Measurements from ENCODE around the gene SDHD. TPM values are rescaled to one million over a fixed set of nuclear protein-coding genes. Genes with fewer than 3 reads are reported as not detected.
A peak's percentile ranks its signal among the peaks of the same experiment; 100 is the strongest.
"Not testable (repeated sequence)": the region's sequence is repeated elsewhere in the genome, so short reads cannot be mapped to it uniquely, and the experiment has no call there.

SDHD gene
- total RNA-seq, 4 donors from 2014 or later, result 170 to 261 (median 202) TPM

GRCh38 chr11:112044961-112045360, 41.7 kb upstream of the SDHD start:
- ATAC-seq (no peak), DNase-seq (no peak)
- no peak overlapping the region for H3K4me3 ChIP-seq
- TF ChIP-seq, protein P1, sequence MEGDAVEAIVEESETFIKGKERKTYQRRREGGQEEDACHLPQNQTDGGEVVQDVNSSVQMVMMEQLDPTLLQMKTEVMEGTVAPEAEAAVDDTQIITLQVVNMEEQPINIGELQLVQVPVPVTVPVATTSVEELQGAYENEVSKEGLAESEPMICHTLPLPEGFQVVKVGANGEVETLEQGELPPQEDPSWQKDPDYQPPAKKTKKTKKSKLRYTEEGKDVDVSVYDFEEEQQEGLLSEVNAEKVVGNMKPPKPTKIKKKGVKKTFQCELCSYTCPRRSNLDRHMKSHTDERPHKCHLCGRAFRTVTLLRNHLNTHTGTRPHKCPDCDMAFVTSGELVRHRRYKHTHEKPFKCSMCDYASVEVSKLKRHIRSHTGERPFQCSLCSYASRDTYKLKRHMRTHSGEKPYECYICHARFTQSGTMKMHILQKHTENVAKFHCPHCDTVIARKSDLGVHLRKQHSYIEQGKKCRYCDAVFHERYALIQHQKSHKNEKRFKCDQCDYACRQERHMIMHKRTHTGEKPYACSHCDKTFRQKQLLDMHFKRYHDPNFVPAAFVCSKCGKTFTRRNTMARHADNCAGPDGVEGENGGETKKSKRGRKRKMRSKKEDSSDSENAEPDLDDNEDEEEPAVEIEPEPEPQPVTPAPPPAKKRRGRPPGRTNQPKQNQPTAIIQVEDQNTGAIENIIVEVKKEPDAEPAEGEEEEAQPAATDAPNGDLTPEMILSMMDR (IDR thresholded peaks at IDR 0.05 in 4 of 5, conservative IDR thresholded peaks at IDR 0.05 in 1 of 5), result no peak
- no peak for TF ChIP-seq POLR2A (IDR thresholded peaks at IDR 0.05)
- H3K36me3 ChIP-seq, result peaks cover 0 to 55% of the 10 kb centered on the region in 2 donors
- no peaks in the 10 kb centered on the region for H3K27me3 ChIP-seq
- H3K27ac ChIP-seq, result peak overlapping the region in 1 of 4 donors; percentile 41
- intact Hi-C loops (cut with DNase I; ENCODE audit: low total_unique reads), result no loop called here
- H3K4me1 ChIP-seq, result peaks cover 0 to 23% of the 10 kb centered on the region in 2 donors
- in situ Hi-C loops (cut with MboI; ENCODE audit: low sequenced_read_pairs in 4 of 4), result no loop called here
- H3K9me3 ChIP-seq, result no peaks in the 10 kb centered on the region

DNA sequence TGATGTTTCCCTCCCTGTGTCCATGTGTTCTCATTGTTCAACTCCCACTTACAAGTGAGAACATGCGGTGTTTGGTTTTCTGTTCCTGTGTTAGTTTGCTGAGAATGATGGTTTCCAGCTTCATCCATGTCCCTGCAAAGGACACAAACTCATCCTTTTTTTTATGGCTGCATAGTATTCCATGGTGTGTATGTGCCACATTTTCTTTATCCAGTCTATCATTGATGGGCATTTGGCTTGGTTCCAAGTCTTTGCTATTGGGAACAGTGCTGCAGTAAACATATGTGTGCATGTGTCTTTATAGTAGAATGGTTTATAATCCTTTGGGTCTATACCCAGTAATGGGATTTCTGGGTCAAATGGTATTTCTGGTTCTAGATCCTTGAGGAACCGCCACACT, 40.0 kb upstream of the SDHD start:
- in situ Hi-C loops (cut with MboI; ENCODE audit: low sequenced_read_pairs in 4 of 4); ATAC-seq; H3K9me3 ChIP-seq; H3K27ac ChIP-seq; H3K4me1 ChIP-seq; DNase-seq; H3K4me3 ChIP-seq; intact Hi-C loops (cut with DNase I; ENCODE audit: low total_unique reads); H3K27me3 ChIP-seq: not testable (repeated sequence)
- peaks cover 0 to 72% of the 10 kb centered on the region in 2 donors for H3K36me3 ChIP-seq

DNA sequence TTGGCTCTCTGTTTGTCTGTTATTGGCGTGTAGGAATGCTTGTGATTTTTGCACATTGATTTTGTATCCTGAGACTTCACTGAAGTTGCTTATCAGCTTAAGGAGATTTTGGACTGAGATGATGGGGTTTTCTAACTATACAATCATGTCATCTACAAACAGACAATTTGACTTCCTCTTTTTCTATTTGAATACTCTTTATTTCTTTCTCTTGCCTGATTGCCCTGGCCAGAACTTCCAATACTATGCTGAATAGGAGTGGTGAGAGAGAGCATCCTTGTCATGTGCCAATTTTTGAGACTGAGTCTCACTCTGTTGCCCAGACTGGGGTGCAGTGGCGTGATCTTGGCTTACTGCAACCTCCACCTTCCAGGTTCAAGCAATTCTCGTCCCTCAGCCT, 38.4 kb upstream of the SDHD start:
- H3K4me3 ChIP-seq; H3K9me3 ChIP-seq; H3K27me3 ChIP-seq; in situ Hi-C loops (cut with MboI; ENCODE audit: low sequenced_read_pairs in 4 of 4); ATAC-seq; H3K4me1 ChIP-seq; intact Hi-C loops (cut with DNase I; ENCODE audit: low total_unique reads); DNase-seq: not testable (repeated sequence)
- H3K36me3 ChIP-seq, result peaks cover 2 to 87% of the 10 kb centered on the region in 2 donors
- H3K27ac ChIP-seq, result peak overlapping the region in 2 of 4 donors; percentile 13 to 57

DNA sequence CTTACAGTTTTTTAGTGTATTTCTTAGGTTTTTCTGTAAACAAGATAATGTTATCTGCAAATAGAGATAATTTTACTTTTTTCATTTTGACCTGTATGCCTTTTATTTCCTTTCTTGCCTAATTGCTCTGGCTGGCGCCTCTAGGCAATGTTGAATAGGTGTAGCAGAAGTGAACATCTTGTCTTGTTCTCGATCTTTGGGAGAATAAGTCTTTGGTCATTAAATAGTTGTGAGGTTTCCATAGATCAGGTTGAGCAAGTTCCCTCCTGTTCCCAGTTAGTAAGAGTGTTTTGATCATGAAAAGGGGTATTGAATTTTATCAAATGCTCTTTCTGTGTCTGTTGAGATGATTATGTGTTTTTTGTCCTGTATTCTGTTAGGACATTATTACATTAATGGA, 36.9 kb upstream of the SDHD start:
- H3K36me3 ChIP-seq, result peaks cover 5 to 87% of the 10 kb centered on the region in 2 donors
- intact Hi-C loops (cut with DNase I; ENCODE audit: low total_unique reads) (no loop called here), in situ Hi-C loops (cut with MboI; ENCODE audit: low sequenced_read_pairs in 4 of 4) (no loop called here)
- TF ChIP-seq, protein P1 (IDR thresholded peaks at IDR 0.05 in 4 of 5, conservative IDR thresholded peaks at IDR 0.05 in 1 of 5), result no peak
- TF ChIP-seq POLR2A (IDR thresholded peaks at IDR 0.05), result no peak
- no peaks in the 10 kb centered on the region for H3K9me3 ChIP-seq
- ATAC-seq (no peak), DNase-seq (no peak)
- no peaks in the 10 kb centered on the region for H3K27me3 ChIP-seq
- peaks cover 0 to 4% of the 10 kb centered on the region in 2 donors for H3K4me1 ChIP-seq
- no peak overlapping the region for H3K4me3 ChIP-seq
- no peak overlapping the region for H3K27ac ChIP-seq

DNA sequence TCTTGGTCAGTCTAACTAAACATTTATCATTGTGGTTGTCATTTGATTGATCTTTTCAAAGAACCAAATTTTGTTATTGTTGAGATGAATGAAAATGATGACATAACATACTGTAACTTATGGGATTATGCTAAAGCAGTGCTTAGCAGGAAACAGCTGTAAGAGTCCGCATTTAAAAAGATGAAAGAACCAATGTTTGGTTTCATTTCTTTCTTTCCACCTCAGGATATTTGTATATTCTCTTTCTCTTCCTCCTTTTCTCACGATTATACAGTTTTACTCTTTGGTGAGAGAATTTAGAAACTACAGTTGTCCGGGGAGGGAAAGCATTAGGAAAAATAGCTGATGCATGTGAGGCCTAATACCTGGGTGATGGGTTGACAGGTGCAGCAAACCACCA, 36.0 kb upstream of the SDHD start:
- TF ChIP-seq, protein P1 (IDR thresholded peaks at IDR 0.05 in 4 of 5, conservative IDR thresholded peaks at IDR 0.05 in 1 of 5), result no peak
- TF ChIP-seq POLR2A (IDR thresholded peaks at IDR 0.05), result no peak
- in situ Hi-C loops (cut with MboI; ENCODE audit: low sequenced_read_pairs in 4 of 4), result no loop called here
- H3K9me3 ChIP-seq, result no peaks in the 10 kb centered on the region

DNA sequence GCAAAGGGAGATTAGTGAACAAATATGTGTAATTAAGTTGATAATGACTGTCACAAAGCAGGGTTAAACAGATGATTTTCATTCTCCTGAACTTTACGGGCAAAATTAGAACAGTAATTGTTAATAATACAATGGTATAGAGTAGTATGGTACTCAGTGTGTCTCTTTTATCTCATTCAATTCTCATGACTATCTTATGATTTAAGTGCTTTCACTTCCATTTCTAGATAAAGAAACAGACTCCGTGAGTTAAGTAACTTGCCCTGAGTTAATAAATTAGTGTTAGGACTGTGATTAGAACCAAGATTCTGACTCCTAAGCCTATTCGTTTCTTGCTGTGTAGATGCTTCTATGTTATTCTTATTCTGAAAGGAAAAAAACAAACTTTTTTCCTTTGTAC, 34.9 kb upstream of the SDHD start:
- in situ Hi-C loops (cut with MboI; ENCODE audit: low sequenced_read_pairs in 4 of 4) (no loop called here), intact Hi-C loops (cut with DNase I; ENCODE audit: low total_unique reads) (no loop called here)
- Histone ChIP-seq H3K27ac (no peak overlapping the region), H3K4me1 (peaks cover 0 to 4% of the 10 kb centered on the region in 2 donors), H3K27me3 (no peaks in the 10 kb centered on the region), H3K36me3 (peaks cover 5 to 72% of the 10 kb centered on the region in 2 donors), H3K4me3 (no peak overlapping the region), H3K9me3 (no peaks in the 10 kb centered on the region)
- TF ChIP-seq, protein P1 (IDR thresholded peaks at IDR 0.05 in 4 of 5, conservative IDR thresholded peaks at IDR 0.05 in 1 of 5), result no peak
- no peak for TF ChIP-seq POLR2A (IDR thresholded peaks at IDR 0.05)
- ATAC-seq, result no peak
- no peak for DNase-seq

More for the DNA sequence above, 36.0 kb upstream of the SDHD start:
- Histone ChIP-seq H3K27me3 (no peaks in the 10 kb centered on the region), H3K4me1 (peaks cover 0 to 4% of the 10 kb centered on the region in 2 donors), H3K27ac (no peak overlapping the region), H3K36me3 (peaks cover 5 to 79% of the 10 kb centered on the region in 2 donors), H3K4me3 (no peak overlapping the region)
- intact Hi-C loops (cut with DNase I; ENCODE audit: low total_unique reads), result no loop called here
- no peak for ATAC-seq
- no peak for DNase-seq
